NB4 (cell line): Measurements from ENCODE around the gene THSD4.

Source experiments
- MAX ChIP-seq: IDR thresholded peaks from 2 replicates; pipeline ENCODE4 v1.6.1; 2011; ENCODE audit warnings: low read depth, low read length
- TF ChIP-seq, protein P1 (sequence below): IDR thresholded peaks from one replicate; pipeline ENCODE4 v1.5.1; 2012; ENCODE audit warnings: low read depth, low read length

GRCh38 chr15:71792521-71792920 is 677.2 kb downstream of the THSD4 start:
- TF ChIP-seq, protein P1, sequence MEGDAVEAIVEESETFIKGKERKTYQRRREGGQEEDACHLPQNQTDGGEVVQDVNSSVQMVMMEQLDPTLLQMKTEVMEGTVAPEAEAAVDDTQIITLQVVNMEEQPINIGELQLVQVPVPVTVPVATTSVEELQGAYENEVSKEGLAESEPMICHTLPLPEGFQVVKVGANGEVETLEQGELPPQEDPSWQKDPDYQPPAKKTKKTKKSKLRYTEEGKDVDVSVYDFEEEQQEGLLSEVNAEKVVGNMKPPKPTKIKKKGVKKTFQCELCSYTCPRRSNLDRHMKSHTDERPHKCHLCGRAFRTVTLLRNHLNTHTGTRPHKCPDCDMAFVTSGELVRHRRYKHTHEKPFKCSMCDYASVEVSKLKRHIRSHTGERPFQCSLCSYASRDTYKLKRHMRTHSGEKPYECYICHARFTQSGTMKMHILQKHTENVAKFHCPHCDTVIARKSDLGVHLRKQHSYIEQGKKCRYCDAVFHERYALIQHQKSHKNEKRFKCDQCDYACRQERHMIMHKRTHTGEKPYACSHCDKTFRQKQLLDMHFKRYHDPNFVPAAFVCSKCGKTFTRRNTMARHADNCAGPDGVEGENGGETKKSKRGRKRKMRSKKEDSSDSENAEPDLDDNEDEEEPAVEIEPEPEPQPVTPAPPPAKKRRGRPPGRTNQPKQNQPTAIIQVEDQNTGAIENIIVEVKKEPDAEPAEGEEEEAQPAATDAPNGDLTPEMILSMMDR, result no peak
- no peak for TF ChIP-seq MAX
